HepG2 (cell line): ENCODE results near the gene ALCAM. TPM values are rescaled to one million over a fixed set of nuclear protein-coding genes. Genes with fewer than 3 reads are reported as not detected.

Experiments
- ARID3A ChIP-seq: IDR thresholded peaks from 2 replicates; pipeline ENCODE4 v1.6.1; 2012; ENCODE audit warnings: low read depth, low read length, improper control_type of control experiment
- BCLAF1 ChIP-seq: fragments of 450-650 bp; IDR thresholded peaks from 2 replicates; pipeline ENCODE4 v1.6.1; 2017; ENCODE audit warnings: mild to moderate bottlenecking
- HNRNPK ChIP-seq: fragments of 200-400 bp; formaldehyde crosslinking; IDR thresholded peaks from 2 replicates; pipeline ENCODE4 v1.6.1; 2018; ENCODE audit warnings: low read length, low read depth, moderate library complexity, mild to moderate bottlenecking; ENCODE audit not compliant: poor library complexity, severe bottlenecking
- KAT2B ChIP-seq: fragments of 150-350 bp; IDR thresholded peaks from 2 replicates; pipeline ENCODE4 v1.6.1; 2014; ENCODE audit warnings: low read depth, low read length, borderline replicate concordance
- MED1 ChIP-seq: sonication (generic); formaldehyde crosslinking; IDR thresholded peaks from 2 replicates; pipeline ENCODE4 v1.4.0; 2020; ENCODE audit warnings: missing genetic modification reagents
- NFKB2 ChIP-seq: sonication (generic); formaldehyde crosslinking; IDR thresholded peaks from 2 replicates; pipeline ENCODE4 v1.4.0; 2020; ENCODE audit warnings: missing genetic modification reagents, borderline replicate concordance
- PHF21A ChIP-seq: sonication (generic); formaldehyde crosslinking; IDR thresholded peaks from 2 replicates; pipeline ENCODE4 v1.5.0; 2020; ENCODE audit warnings: mild to moderate bottlenecking, missing genetic modification reagents
- SIN3A ChIP-seq: IDR thresholded peaks from 2 replicates; pipeline ENCODE4 v1.6.1; 2011; ENCODE audit warnings: low read depth, mild to moderate bottlenecking, control low read depth, low read length, borderline replicate concordance
- TBL1XR1 ChIP-seq: fragments of 150-350 bp; IDR thresholded peaks from 2 replicates; pipeline ENCODE4 v1.6.1; 2014; ENCODE audit warnings: borderline replicate concordance, low read length; ENCODE audit not compliant: partially characterized antibody
- TBP ChIP-seq: sonication (generic); formaldehyde crosslinking; IDR thresholded peaks from 2 replicates; pipeline ENCODE4 v1.5.0; 2020; ENCODE audit warnings: missing genetic modification reagents
- THAP7 ChIP-seq: sonication (generic); formaldehyde crosslinking; IDR thresholded peaks from 2 replicates; pipeline ENCODE4 v1.8.1; 2023; ENCODE audit warnings: mild to moderate bottlenecking, missing genetic modification reagents
- THYN1 ChIP-seq: sonication (generic); formaldehyde crosslinking; IDR thresholded peaks from 2 replicates; pipeline ENCODE4 v1.8.1; 2023; ENCODE audit warnings: low read depth, mild to moderate bottlenecking, moderate library complexity, missing genetic modification reagents, borderline replicate concordance
- ZBTB21 ChIP-seq: sonication (generic); formaldehyde crosslinking; IDR thresholded peaks from 2 replicates; pipeline ENCODE4 v1.4.0; 2020; ENCODE audit warnings: missing genetic modification reagents
- ZFP36L2 ChIP-seq: sonication (generic); formaldehyde crosslinking; IDR thresholded peaks from 2 replicates; pipeline ENCODE4 v1.4.0; 2020; ENCODE audit warnings: missing genetic modification reagents
- ZFYVE20 ChIP-seq: sonication (generic); formaldehyde crosslinking; IDR thresholded peaks from 2 replicates; pipeline ENCODE4 v1.8.0; 2023; ENCODE audit warnings: low read depth, mild to moderate bottlenecking, moderate library complexity, missing genetic modification reagents, borderline replicate concordance
- ZNF552 ChIP-seq: sonication (generic); formaldehyde crosslinking; IDR thresholded peaks from 2 replicates; pipeline ENCODE4 v1.9.0; 2022; ENCODE audit warnings: missing genetic modification reagents, mild to moderate bottlenecking, borderline replicate concordance
- ZNF570 ChIP-seq: sonication (generic); formaldehyde crosslinking; IDR thresholded peaks from 2 replicates; pipeline ENCODE4 v1.4.0; 2020; ENCODE audit warnings: mild to moderate bottlenecking, missing genetic modification reagents, borderline replicate concordance
- ZNF703 ChIP-seq: sonication (generic); formaldehyde crosslinking; IDR thresholded peaks from 2 replicates; pipeline ENCODE4 v1.5.1; 2020; ENCODE audit warnings: missing genetic modification reagents, mild to moderate bottlenecking, moderate library complexity, borderline replicate concordance
- ZNF780A ChIP-seq: sonication (generic); formaldehyde crosslinking; IDR thresholded peaks from 2 replicates; pipeline ENCODE4 v1.8.0; 2022; ENCODE audit warnings: mild to moderate bottlenecking, missing genetic modification reagents, moderate library complexity
- polyA plus RNA-seq, 8 experiments: library from polyadenylated mRNA; depleted of rRNA in 3 of 8; stranded (reverse) in 7 of 8; unstranded in 1 of 8; fragments of >200 nt; fragmentation: Illumina TruSeq in 4 of 8; extraction: Trizol in 4 of 8; gene quantifications; 2 replicates each; pipeline versions ENCODE4 v1.2.1 to v1.2.3, GENCODE V29; 2011 to 2016; ENCODE audit warnings: low read depth in 4 of 8, missing spikeins in 1 of 8, mixed read lengths in 1 of 8; ENCODE audit not compliant: insufficient read depth in 1 of 8
- total RNA-seq, 5 experiments: library from RNA; depleted of rRNA; stranded (reverse); fragments of >200 nt; fragmentation: Illumina TruSeq; extraction: Trizol; gene quantifications; 2 replicates each; pipeline ENCODE4 v1.2.3, GENCODE V29; 2016; ENCODE audit warnings: low read depth in 1 of 5
- TF ChIP-seq, protein P1 (sequence below): sonication (generic); formaldehyde crosslinking; IDR thresholded peaks from 2 replicates; pipeline ENCODE4 v1.4.0; 2020; ENCODE audit warnings: low read depth, missing genetic modification reagents

ALCAM gene
- total and polyA plus RNA-seq, 2 of the 13 experiments (the other 11 are each of a cell fraction or from before 2014, with no cell fraction given): 26.0 to 33.1 TPM

GRCh38 chr3:105366326-105367062, at the start of gene ALCAM (continued):
- TF ChIP-seq BCLAF1 (no peak), ZNF570 (CRISPR knock-in tag) (no peak), SIN3A (no peak), ZNF703 (CRISPR knock-in tag) (peak; percentile 40; the same call in 1 of the 2 replicates), NFKB2 (CRISPR knock-in tag) (peak; percentile 92; the same call in 1 of the 2 replicates), ZNF780A (no peak; the same call in 1 of the 2 replicates), ARID3A (no peak), THYN1 (peak; percentile 58; the same call in 1 of the 2 replicates), ZFP36L2 (CRISPR knock-in tag) (no peak), MED1 (CRISPR knock-in tag) (peak; percentile 68), ZNF552 (CRISPR knock-in tag) (peak; percentile 50; the same call in 1 of the 2 replicates), HNRNPK (peak; percentile 60), TBP (CRISPR knock-in tag) (no peak), ZBTB21 (CRISPR knock-in tag) (no peak), PHF21A (CRISPR knock-in tag) (peak; percentile 90), TBL1XR1 (no peak), ZFYVE20 (CRISPR knock-in tag) (peak; percentile 43; the same call in 1 of the 2 replicates), KAT2B (no peak), THAP7 (CRISPR knock-in tag) (no peak)
- TF ChIP-seq, protein P1, sequence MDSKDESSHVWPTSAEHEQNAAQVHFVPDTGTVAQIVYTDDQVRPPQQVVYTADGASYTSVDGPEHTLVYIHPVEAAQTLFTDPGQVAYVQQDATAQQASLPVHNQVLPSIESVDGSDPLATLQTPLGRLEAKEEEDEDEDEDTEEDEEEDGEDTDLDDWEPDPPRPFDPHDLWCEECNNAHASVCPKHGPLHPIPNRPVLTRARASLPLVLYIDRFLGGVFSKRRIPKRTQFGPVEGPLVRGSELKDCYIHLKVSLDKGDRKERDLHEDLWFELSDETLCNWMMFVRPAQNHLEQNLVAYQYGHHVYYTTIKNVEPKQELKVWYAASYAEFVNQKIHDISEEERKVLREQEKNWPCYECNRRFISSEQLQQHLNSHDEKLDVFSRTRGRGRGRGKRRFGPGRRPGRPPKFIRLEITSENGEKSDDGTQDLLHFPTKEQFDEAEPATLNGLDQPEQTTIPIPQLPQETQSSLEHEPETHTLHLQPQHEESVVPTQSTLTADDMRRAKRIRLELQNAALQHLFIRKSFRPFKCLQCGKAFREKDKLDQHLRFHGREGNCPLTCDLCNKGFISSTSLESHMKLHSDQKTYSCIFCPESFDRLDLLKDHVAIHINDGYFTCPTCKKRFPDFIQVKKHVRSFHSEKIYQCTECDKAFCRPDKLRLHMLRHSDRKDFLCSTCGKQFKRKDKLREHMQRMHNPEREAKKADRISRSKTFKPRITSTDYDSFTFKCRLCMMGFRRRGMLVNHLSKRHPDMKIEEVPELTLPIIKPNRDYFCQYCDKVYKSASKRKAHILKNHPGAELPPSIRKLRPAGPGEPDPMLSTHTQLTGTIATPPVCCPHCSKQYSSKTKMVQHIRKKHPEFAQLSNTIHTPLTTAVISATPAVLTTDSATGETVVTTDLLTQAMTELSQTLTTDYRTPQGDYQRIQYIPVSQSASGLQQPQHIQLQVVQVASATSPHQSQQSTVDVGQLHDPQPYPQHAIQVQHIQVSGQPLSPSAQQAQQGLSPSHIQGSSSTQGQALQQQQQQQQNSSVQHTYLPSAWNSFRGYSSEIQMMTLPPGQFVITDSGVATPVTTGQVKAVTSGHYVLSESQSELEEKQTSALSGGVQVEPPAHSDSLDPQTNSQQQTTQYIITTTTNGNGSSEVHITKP (CRISPR knock-in tag): no peak
